NCI-H226 (cell line): Measurements from ENCODE around the gene PTPN18.
"Not testable (repeated sequence)": the region's sequence is repeated elsewhere in the genome, so short reads cannot be mapped to it uniquely, and the experiment has no call there.

Experiments used
- DNase-seq: peaks from one replicate; pipeline ENCODE4 v3.0.0-alpha.2; 2015

Gene PTPN18, protein sequence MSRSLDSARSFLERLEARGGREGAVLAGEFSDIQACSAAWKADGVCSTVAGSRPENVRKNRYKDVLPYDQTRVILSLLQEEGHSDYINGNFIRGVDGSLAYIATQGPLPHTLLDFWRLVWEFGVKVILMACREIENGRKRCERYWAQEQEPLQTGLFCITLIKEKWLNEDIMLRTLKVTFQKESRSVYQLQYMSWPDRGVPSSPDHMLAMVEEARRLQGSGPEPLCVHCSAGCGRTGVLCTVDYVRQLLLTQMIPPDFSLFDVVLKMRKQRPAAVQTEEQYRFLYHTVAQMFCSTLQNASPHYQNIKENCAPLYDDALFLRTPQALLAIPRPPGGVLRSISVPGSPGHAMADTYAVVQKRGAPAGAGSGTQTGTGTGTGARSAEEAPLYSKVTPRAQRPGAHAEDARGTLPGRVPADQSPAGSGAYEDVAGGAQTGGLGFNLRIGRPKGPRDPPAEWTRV

DNA sequence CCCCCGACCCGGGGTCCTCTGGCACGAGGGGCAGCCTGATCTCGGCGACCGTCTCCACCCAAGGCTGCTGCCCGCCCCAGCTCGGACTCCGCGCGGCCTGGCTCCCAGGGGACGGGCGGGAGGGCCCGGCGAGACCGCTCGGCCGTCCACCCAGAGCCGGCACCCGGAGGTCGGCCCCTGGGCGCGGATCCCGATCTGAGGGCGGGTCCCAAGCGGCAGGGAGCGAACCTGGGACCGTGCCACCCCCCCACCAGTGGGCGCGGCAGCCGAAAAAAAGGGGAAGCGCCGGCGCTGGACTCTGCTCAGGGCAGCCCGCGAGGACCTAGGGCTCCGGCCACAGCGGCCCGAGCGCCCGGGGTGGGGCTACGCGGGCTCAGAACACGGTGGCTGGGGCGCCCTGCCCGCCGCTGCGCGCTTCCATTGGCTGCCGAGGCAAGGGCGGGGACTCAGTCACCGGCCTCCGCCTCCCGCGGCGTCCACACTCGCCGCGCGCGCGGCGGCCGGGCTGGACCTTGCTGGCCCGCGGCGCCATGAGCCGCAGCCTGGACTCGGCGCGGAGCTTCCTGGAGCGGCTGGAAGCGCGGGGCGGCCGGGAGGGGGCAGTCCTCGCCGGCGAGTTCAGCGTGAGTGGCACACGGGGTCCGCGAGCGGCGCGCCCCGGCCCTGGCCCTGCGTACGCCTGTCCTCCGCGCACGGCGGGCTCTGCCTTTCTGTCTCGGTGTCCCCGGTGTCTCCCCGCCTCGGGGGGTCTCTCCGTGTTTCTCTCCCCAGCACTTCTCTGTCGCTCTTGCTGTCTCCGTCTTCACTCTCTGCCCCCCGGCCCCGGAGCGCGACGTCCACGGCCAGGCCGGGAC lies at the start of gene PTPN18:
TSS of gene PTPN18 (plus strand) at position 479 of the 854 bp plus-strand sequence. CDS start at position 531, 52 bp downstream.
- DNase-seq = peak; percentile 88

DNA sequence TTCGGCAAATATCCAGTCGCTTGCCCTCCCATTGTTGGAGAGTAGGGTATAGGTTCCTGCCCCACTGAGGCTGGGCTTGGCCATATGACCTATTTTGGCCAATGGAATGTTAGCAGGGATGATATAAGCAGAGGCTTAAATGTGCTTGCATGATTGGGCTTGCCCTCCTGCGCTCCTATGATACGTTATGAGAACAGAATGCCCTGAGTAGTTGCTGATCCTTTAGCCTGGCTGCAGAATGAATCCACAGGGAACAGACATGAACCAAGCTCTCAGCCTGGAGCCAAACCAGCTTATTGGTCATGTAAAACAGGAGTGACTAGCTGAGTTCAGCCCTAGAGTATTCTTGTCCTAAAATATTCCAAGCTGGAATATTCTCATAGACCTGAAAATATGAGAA lies 48.0 kb upstream of the PTPN18 start:
- DNase-seq = no peak

DNA sequence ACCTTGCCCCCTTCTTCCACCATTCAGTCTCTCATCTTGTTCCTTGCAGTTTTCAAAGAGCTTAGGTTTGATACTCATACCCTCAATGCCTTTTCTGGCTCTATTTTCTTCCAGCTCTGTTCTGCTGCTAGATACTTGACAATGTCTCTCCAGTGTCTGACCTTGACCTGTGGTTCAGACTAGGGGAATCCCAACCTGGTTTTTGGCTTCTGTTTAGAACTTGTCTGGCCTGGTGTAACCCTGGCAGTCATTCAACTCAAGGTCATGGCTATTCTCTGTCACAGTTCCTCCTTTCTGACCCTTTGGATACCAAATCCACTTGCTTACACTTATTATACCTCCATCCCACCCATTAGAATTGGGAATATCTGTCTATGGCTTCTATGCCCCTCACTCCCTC lies 45.0 kb upstream of the PTPN18 start:
- DNase-seq = no peak

- no peak for DNase-seq
These were observed 42.0 kb upstream of the PTPN18 start for GRCh38 chr2:130313812-130314334.

DNA sequence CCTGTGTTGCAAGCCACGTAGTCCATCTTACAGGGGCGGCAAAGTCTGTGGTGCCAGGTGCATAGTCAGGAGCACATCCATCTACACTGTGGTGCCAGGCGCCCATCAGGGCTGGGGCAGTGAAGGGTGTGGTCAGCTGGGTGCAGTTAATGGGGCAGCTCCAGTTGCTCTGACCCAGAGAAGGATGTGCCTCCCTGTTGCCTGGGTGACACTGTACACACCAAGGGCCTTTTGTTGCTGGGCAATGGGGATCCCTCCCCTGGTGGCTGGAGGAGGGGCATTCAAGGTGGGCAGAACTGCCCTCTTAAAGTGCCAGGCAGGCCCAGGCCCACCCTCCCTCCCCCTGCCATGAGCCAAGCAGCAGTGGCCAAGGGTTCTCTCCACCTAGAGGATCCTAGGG lies 41.5 kb upstream of the PTPN18 start:
- no peak for DNase-seq

DNA sequence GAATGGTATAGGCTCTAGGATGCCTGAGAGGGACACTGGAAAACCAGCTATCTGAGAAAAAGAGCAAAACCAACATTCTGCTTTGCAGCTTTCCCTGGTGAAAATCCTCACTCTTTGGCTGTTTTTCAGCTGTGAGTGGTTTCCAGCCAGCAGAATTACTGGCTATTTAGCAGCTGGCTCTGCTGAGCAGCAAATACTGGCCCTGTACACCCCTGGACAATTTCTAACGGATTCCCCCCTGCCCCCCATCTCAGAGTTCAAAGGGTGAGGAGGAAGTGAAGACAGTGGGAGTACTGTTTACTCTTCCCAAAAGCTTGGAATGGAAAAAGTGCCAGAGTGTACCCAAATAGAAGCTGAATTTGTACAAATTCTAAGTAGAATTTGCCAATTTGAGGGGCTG lies 39.3 kb upstream of the PTPN18 start:
- no peak for DNase-seq

GRCh38 chr2:130318906-130319305 lies 37.0 kb upstream of the PTPN18 start:
- no peak for DNase-seq

GRCh38 chr2:130319536-130319935 lies 36.3 kb upstream of the PTPN18 start:
- DNase-seq = no peak

GRCh38 chr2:130327703-130328527 lies 27.9 kb upstream of the PTPN18 start:
- peak; percentile 44 for DNase-seq

DNA sequence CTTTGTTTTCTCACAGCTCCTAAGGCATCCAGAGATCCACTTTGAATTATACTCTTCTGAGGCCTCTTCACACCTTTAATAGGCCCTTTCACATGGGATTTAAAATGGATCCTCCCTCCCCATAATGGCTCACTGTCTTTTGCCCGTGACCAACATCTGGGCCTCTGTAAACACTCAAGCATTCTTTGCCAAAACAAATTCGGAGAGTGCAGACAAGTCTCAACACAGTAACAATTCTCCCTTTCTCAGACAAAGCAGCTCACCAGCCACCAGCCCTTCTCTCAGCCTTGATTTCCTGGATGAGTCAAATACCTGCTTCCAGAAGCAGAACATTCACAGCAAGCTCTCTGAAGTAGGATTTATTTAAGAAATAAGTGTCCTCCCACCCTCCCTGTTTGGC lies 27.1 kb upstream of the PTPN18 start:
- no peak for DNase-seq

- DNase-seq = peak; percentile 61
These were observed 23.4 kb upstream of the PTPN18 start for GRCh38 chr2:130332271-130333073.

DNA sequence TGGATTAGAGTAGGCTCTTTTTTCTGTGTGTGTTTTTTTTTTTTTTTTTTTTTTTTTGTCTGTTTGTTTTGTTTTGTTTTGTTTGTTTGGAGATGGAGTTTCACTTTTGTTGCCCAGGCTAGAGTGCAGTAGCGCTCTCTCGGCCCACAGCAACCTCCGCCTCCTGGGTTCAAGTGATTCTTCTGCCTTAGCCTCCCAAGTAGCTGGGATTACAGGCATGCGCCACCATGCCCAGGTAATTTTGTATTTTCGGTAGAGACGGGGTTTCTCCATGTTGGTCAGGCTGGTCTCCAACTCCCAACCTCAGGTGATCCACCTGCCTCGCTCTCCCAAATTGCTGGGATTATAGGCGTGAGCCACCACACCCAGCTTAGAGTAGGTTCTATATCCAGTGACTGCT lies 22.6 kb upstream of the PTPN18 start:
- DNase-seq = not testable (repeated sequence)

- DNase-seq = no peak
These were observed 21.8 kb upstream of the PTPN18 start for GRCh38 chr2:130334026-130334425.

DNA sequence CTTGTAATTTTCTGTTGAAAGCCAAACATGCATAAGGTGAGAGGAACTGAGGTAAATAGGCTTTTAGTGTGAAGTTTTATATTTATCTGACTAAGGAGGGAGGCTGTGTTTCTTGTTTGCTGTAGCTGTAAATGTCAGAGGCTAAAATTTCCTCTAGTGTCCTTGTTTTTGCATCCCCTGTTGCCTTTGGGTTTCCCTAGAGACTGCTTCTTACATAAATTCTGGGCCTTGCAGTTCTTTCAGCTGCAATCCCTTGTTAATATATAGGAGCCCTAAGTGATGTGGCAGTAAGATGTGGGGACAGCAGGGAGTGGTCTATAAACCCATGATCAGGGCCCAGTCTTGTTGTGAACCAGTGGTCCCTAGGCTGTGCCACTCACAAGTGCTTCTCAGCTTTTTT lies 20.6 kb upstream of the PTPN18 start:
- DNase-seq = no peak

- DNase-seq = no peak
These were observed 19.5 kb upstream of the PTPN18 start for GRCh38 chr2:130336150-130336876.

DNA sequence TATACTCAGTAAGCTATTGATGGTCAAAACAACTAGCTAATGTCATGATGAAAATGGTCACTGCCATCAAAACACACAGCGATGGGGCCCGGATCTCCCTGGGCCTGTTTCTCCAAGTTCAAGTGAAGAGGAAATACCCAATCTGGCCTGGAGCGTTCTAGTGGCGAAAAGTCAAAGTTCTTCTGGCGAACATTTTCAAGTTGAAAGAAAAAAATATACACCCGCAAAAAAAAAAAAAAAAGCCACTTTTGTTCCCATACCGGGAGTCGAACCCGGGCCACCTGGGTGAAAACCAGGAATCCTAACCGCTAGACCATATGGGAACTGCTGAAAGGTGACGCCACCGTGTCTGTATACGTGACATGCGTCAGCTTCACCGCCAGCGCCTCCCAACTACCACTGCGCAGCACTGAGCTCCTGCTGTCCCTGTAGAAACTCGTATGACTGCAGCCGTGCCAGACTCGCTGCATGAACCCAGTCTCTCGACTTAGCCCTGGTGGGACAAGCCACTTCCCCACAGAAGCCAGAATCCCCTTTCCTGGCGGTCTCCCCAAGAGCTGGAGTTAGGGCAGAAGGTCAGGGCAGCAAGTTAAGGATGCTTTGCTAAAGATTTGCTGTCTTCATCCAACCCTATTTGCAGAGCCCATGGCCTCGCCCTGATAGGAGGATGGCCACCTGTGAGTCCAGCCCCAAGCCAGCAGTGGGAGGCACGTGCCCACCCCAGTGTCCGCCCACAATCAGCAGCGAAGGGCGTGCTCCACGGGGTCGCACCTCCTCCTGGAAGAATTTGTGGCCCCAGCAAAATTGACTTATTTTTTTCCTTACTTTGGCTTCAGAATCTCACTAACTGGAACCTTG lies 18.8 kb upstream of the PTPN18 start:
- no peak for DNase-seq

DNA sequence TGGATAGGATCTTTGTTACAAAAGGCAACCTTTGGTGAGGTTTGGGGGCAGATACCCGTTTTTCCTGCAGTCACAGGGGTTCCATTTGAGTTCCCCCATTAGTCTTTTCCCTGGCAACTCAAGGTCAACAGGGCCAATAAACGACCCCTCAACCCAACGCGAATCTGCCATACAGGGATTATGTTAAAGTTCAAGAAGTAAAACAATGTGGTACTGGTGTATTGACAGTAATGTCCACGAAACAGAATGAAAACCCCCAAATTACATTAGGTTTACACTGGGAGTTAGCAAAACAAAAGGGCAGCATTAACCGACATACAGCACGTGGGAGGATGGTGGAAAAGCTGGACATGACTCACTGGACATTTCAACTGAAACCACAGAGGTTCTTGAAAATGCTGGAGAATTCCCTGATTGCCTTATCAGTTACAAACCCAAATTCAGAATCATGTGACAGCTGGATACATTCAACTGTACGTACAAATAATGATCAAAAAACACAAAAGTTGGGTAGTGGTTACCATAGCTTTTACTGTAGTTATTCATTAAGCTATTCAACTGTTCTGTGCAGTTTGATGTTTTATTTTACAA lies 18.0 kb upstream of the PTPN18 start:
- DNase-seq = peak; percentile 73

- no peak for DNase-seq
These were observed 17.0 kb upstream of the PTPN18 start for GRCh38 chr2:130338793-130339345.
